Mesenchymal stem cell (in vitro differentiated cells and primary cell): ENCODE results near the gene LCT.
A peak's percentile ranks its signal among the peaks of the same experiment; 100 is the strongest.

Source experiments
- DNase-seq: peaks from one replicate; pipeline ENCODE4 v3.0.0-alpha.2; 2013
- H2AFZ ChIP-seq: one replicate; pipeline ENCODE4 v1.6.1; 2013; ENCODE audit warnings: low read depth, mild to moderate bottlenecking, control low read depth, inconsistent platforms, low read length, moderate library complexity
- H2AK5ac ChIP-seq: 2 replicates; pipeline ENCODE4 v1.6.1; 2013; ENCODE audit warnings: low read length, moderate library complexity, mild to moderate bottlenecking, inconsistent platforms; ENCODE audit not compliant: severe bottlenecking
- H2BK120ac ChIP-seq: one replicate; pipeline ENCODE4 v1.6.1; 2013; ENCODE audit warnings: low read depth, mild to moderate bottlenecking, inconsistent platforms, low read length, moderate library complexity
- H2BK12ac ChIP-seq, 2 experiments: one replicate each; pipeline ENCODE4 v1.6.1; 2013; ENCODE audit warnings: inconsistent platforms in 2 of 2, low read length in 2 of 2, mild to moderate bottlenecking in 2 of 2, moderate library complexity in 2 of 2, control low read depth in 1 of 2
- H2BK15ac ChIP-seq: one replicate; pipeline ENCODE4 v1.6.1; 2013; ENCODE audit warnings: mild to moderate bottlenecking, low read depth, inconsistent platforms; ENCODE audit not compliant: poor library complexity, severe bottlenecking
- H2BK5ac ChIP-seq: 2 replicates; pipeline ENCODE4 v1.6.1; 2013; ENCODE audit warnings: low read depth, mild to moderate bottlenecking, low read length, control low read depth, inconsistent platforms; ENCODE audit not compliant: poor library complexity, severe bottlenecking
- H3K14ac ChIP-seq, 2 experiments: one replicate each; pipeline ENCODE4 v1.6.1; 2013; ENCODE audit warnings: inconsistent platforms in 2 of 2, low read length in 2 of 2, control low read depth in 1 of 2, mild to moderate bottlenecking in 1 of 2, moderate library complexity in 1 of 2
- H3K18ac ChIP-seq, 2 experiments: one replicate each; pipeline ENCODE4 v1.6.1; 2013; ENCODE audit warnings: inconsistent platforms in 2 of 2, low read length in 2 of 2, control low read depth in 1 of 2, low read depth in 1 of 2, mild to moderate bottlenecking in 1 of 2
- H3K23ac ChIP-seq, 2 experiments: one replicate each; pipeline ENCODE4 v1.6.1; 2013; ENCODE audit warnings: inconsistent platforms in 2 of 2, low read length in 2 of 2, mild to moderate bottlenecking in 2 of 2, moderate library complexity in 2 of 2, control low read depth in 1 of 2
- H3K27ac ChIP-seq: 2 replicates; pipeline ENCODE4 v1.5.1; 2013; ENCODE audit warnings: mild to moderate bottlenecking, moderate library complexity, low read length, control low read depth, inconsistent platforms; ENCODE audit not compliant: poor library complexity, severe bottlenecking
- H3K27me3 ChIP-seq, 2 experiments: 2 replicates each; pipeline versions ENCODE4 v1.6.1 to v1.7.0; 2013; ENCODE audit warnings: low read length in 2 of 2, mild to moderate bottlenecking in 2 of 2, moderate library complexity in 2 of 2, control low read depth in 1 of 2, inconsistent platforms in 1 of 2; ENCODE audit not compliant: control insufficient read depth in 1 of 2, insufficient read depth in 1 of 2
- H3K36me3 ChIP-seq, 2 experiments: 2 replicates each; pipeline versions ENCODE4 v1.6.1 to v1.7.0; 2013; ENCODE audit warnings: low read length in 2 of 2, control low read depth in 1 of 2, inconsistent platforms in 1 of 2, low read depth in 1 of 2, mild to moderate bottlenecking in 1 of 2; ENCODE audit not compliant: insufficient read depth in 2 of 2, control insufficient read depth in 1 of 2
- H3K4ac ChIP-seq, 2 experiments: one replicate each; pipeline ENCODE4 v1.6.1; 2013; ENCODE audit warnings: inconsistent platforms in 2 of 2, low read length in 2 of 2, mild to moderate bottlenecking in 2 of 2, moderate library complexity in 2 of 2, control low read depth in 1 of 2, low read depth in 1 of 2
- H3K4me1 ChIP-seq: 2 replicates; pipeline ENCODE4 v1.6.1; 2013; ENCODE audit warnings: low read depth, low read length, control low read depth; ENCODE audit not compliant: control insufficient read depth, insufficient read depth
- H3K4me2 ChIP-seq: 2 replicates; pipeline ENCODE4 v1.6.1; 2013; ENCODE audit warnings: low read length, mild to moderate bottlenecking, inconsistent platforms; ENCODE audit not compliant: poor library complexity, severe bottlenecking
- H3K4me3 ChIP-seq, 2 experiments: 2 replicates each; pipeline versions ENCODE4 v1.5.1 to v1.7.0; 2013; ENCODE audit warnings: low read length in 2 of 2, mild to moderate bottlenecking in 2 of 2, control low read depth in 1 of 2, low read depth in 1 of 2; ENCODE audit not compliant: insufficient read depth in 1 of 2
- H3K79me1 ChIP-seq: replicated peaks from 2 replicates; pipeline ENCODE4 v1.6.1; 2013; ENCODE audit warnings: mild to moderate bottlenecking, control low read depth, low read length, inconsistent platforms; ENCODE audit not compliant: poor library complexity, severe bottlenecking
- H3K9ac ChIP-seq: 2 replicates; pipeline ENCODE4 v1.7.0; 2013; ENCODE audit warnings: mild to moderate bottlenecking, low read length, moderate library complexity
- H3K9me3 ChIP-seq: 2 replicates; pipeline ENCODE4 v1.7.0; 2013; ENCODE audit warnings: mild to moderate bottlenecking, low read length; ENCODE audit not compliant: control insufficient read depth
- H4K8ac ChIP-seq: one replicate; pipeline ENCODE4 v1.6.1; 2013; ENCODE audit warnings: inconsistent platforms, mild to moderate bottlenecking, low read length, moderate library complexity
- H4K91ac ChIP-seq: one replicate; pipeline ENCODE4 v1.6.1; 2013; ENCODE audit warnings: mild to moderate bottlenecking, low read length, inconsistent platforms
- WGBS: methylation state at CpG from one replicate; pipeline ENCODE4 v1.1.7; 2013; ENCODE audit warnings: mixed read lengths; 5-methylcytosine and 5-hydroxymethylcytosine counted together

Gene LCT

GRCh38 chr2:135850892-135851668 lies 14.1 kb upstream of the LCT start:
- no peaks in the 10 kb centered on the region for H3K27me3 ChIP-seq
- H3K4me1 ChIP-seq = no peaks in the 10 kb centered on the region
- DNase-seq = peak; percentile 16
- no peak overlapping the region for H3K27ac ChIP-seq
- H2BK5ac ChIP-seq = no peak overlapping the region
- H4K91ac ChIP-seq = no peak overlapping the region
- no peak overlapping the region for H2AK5ac ChIP-seq
- H3K4me2 ChIP-seq = no peak overlapping the region
- H2BK12ac ChIP-seq = no peak overlapping the region
- H3K18ac ChIP-seq = no peak overlapping the region
- H3K14ac ChIP-seq = no peak overlapping the region
- H3K79me1 ChIP-seq = no peaks in the 10 kb centered on the region
- no peak overlapping the region for H2AFZ ChIP-seq
- no peak overlapping the region for H3K9ac ChIP-seq
- no peak overlapping the region for H3K4ac ChIP-seq
- no peak overlapping the region for H2BK120ac ChIP-seq
- H3K23ac ChIP-seq = no peak overlapping the region
- WGBS = 89% methylated on average over 15 of the region's 17 CpGs
- H3K9me3 ChIP-seq = no peaks in the 10 kb centered on the region
- no peak overlapping the region for H3K4me3 ChIP-seq
- H3K36me3 ChIP-seq = peaks cover 3 to 45% of the 10 kb centered on the region in 2 experiments
- H4K8ac ChIP-seq = no peak overlapping the region
- no peak overlapping the region for H2BK15ac ChIP-seq

- Histone ChIP-seq H3K36me3 (peaks cover 0 to 57% of the 10 kb centered on the region in 2 experiments), H4K91ac (no peak overlapping the region), H3K23ac (no peak overlapping the region), H3K4me3 (no peak overlapping the region), H3K27ac (no peak overlapping the region), H3K14ac (no peak overlapping the region), H2BK120ac (no peak overlapping the region), H2BK5ac (no peak overlapping the region), H2AK5ac (no peak overlapping the region), H3K4ac (no peak overlapping the region), H2BK12ac (no peak overlapping the region), H2AFZ (no peak overlapping the region), H3K27me3 (no peaks in the 10 kb centered on the region), H3K9me3 (no peaks in the 10 kb centered on the region), H3K4me1 (no peaks in the 10 kb centered on the region), H4K8ac (no peak overlapping the region), H3K9ac (no peak overlapping the region), H3K18ac (no peak overlapping the region), H3K4me2 (no peak overlapping the region), H2BK15ac (no peak overlapping the region), H3K79me1 (no peaks in the 10 kb centered on the region)
- DNase-seq = no peak
- WGBS = 100% methylated on average over 1 of the region's 3 CpGs
These were observed 12.1 kb upstream of the LCT start for GRCh38 chr2:135849087-135849486.

DNA sequence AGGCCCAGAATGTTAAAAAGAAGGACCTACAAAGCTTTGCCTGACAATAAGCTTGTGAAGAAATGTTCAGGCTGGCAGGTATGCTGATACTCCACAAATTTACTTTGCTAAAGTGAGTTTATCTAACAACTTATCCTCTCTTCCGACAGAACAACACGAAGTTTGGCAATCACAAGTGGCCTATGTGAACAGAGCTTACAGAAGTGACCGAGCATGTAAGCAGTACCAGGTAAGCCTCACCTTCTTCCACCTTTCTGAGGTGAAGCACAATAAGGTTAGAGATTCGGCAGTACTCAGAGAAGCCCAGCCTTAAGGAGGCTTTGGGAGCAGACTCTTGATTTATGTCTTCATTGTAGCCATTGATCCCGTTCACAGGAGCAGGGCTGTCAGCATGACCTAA lies 9.0 kb upstream of the LCT start:
- H3K79me1 ChIP-seq = no peaks in the 10 kb centered on the region
- H3K4me3 ChIP-seq = no peak overlapping the region
- no peak for DNase-seq
- no peaks in the 10 kb centered on the region for H3K9me3 ChIP-seq
- H3K4me2 ChIP-seq = no peak overlapping the region
- peaks cover 1% of the 10 kb centered on the region for H3K4me1 ChIP-seq
- no peak overlapping the region for H3K18ac ChIP-seq
- H3K27me3 ChIP-seq = no peaks in the 10 kb centered on the region
- H2AK5ac ChIP-seq = no peak overlapping the region
- H3K9ac ChIP-seq = no peak overlapping the region
- WGBS = 97% methylated on average over 5 of the region's 5 CpGs
- H3K4ac ChIP-seq = no peak overlapping the region
- no peak overlapping the region for H4K8ac ChIP-seq
- no peak overlapping the region for H2AFZ ChIP-seq
- no peak overlapping the region for H3K23ac ChIP-seq
- H4K91ac ChIP-seq = no peak overlapping the region
- peaks cover 0 to 52% of the 10 kb centered on the region in 2 experiments for H3K36me3 ChIP-seq
- H2BK12ac ChIP-seq = no peak overlapping the region
- no peak overlapping the region for H2BK120ac ChIP-seq
- H3K14ac ChIP-seq = no peak overlapping the region
- H2BK15ac ChIP-seq = no peak overlapping the region
- H2BK5ac ChIP-seq = no peak overlapping the region
- H3K27ac ChIP-seq = no peak overlapping the region

DNA sequence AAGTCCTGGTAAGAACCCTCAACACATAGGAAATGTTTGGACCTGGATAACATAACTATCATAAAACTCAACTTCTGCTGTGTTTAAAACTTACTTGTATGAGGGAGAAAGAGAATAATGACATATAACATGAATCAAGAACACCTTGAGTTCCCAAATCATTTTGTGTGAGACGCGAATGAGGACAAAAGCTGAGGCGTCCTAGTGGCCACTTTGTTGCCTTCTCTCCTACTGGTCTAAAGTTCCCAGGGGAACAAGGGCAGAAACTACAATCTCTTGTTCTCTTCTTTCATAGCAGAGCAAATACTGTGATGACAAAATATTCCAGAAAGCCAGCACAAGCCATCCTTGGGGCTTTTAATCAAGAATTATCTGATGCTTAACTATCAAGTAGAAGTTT lies 8.3 kb upstream of the LCT start:
- Histone ChIP-seq H3K4me2 (no peak overlapping the region), H3K36me3 (peaks cover 0 to 45% of the 10 kb centered on the region in 2 experiments), H3K9ac (no peak overlapping the region), H3K18ac (no peak overlapping the region), H2BK12ac (no peak overlapping the region), H3K14ac (no peak overlapping the region), H2AK5ac (no peak overlapping the region), H3K27me3 (no peaks in the 10 kb centered on the region), H3K79me1 (no peaks in the 10 kb centered on the region), H4K8ac (no peak overlapping the region), H3K4ac (no peak overlapping the region), H3K23ac (no peak overlapping the region), H2AFZ (no peak overlapping the region), H3K9me3 (no peaks in the 10 kb centered on the region), H3K27ac (no peak overlapping the region), H2BK5ac (no peak overlapping the region), H2BK15ac (no peak overlapping the region), H2BK120ac (no peak overlapping the region), H3K4me1 (peaks cover 1% of the 10 kb centered on the region), H4K91ac (no peak overlapping the region), H3K4me3 (no peak overlapping the region)
- 95% methylated on average over 3 of the region's 3 CpGs for WGBS
- no peak for DNase-seq
